Measurements from ENCODE around the gene CCNDBP1. TPM values are rescaled to one million over a fixed set of nuclear protein-coding genes. Genes with fewer than 3 reads are reported as not detected.

Gene CCNDBP1
- total RNA-seq, 1 donor from 2014 or later, result 44.1 TPM

- Mint-ChIP-seq H3K4me1 (ENCODE audit: low read depth) (peaks cover 6% of the 10 kb centered on the region), H3K9me3 (ENCODE audit: low read depth) (no peaks in the 10 kb centered on the region), H3K27ac (peak overlapping the region; percentile 94), H3K36me3 (ENCODE audit: insufficient read depth) (peaks cover 4% of the 10 kb centered on the region), H3K4me3 (ENCODE audit: low read depth) (peak overlapping the region; percentile 84), H3K27me3 (no peaks in the 10 kb centered on the region)
- DNase-seq (ENCODE audit: low spot score, unreplicated experiment), result no peak
- no peak for TF ChIP-seq CTCF (IDR thresholded peaks at IDR 0.05; ENCODE audit: unreplicated experiment)
These were observed 775 bp downstream of the CCNDBP1 start for GRCh38 chr15:43186003-43186353.

- H3K4me3 Mint-ChIP-seq (ENCODE audit: low read depth), result peak overlapping the region; percentile 56
- H3K9me3 Mint-ChIP-seq (ENCODE audit: low read depth), result no peaks in the 10 kb centered on the region
- no peak overlapping the region for H3K27ac Mint-ChIP-seq
- peaks cover 6% of the 10 kb centered on the region for H3K4me1 Mint-ChIP-seq (ENCODE audit: low read depth)
- peaks cover 7% of the 10 kb centered on the region for H3K36me3 Mint-ChIP-seq (ENCODE audit: insufficient read depth)
- peak; percentile 68 for TF ChIP-seq CTCF (IDR thresholded peaks at IDR 0.05; ENCODE audit: unreplicated experiment)
- no peak for DNase-seq (ENCODE audit: low spot score, unreplicated experiment)
- H3K27me3 Mint-ChIP-seq, result no peaks in the 10 kb centered on the region
These were observed 2.4 kb downstream of the CCNDBP1 start for GRCh38 chr15:43187544-43188155.

GRCh38 chr15:43189296-43189695 lies 4.1 kb downstream of the CCNDBP1 start:
- no peak for DNase-seq (ENCODE audit: low spot score, unreplicated experiment)
- H3K27ac Mint-ChIP-seq, result no peak overlapping the region
- H3K36me3 Mint-ChIP-seq (ENCODE audit: insufficient read depth), result peaks cover 6% of the 10 kb centered on the region
- H3K4me1 Mint-ChIP-seq (ENCODE audit: low read depth), result peaks cover 6% of the 10 kb centered on the region
- H3K9me3 Mint-ChIP-seq (ENCODE audit: low read depth), result no peaks in the 10 kb centered on the region
- TF ChIP-seq CTCF (IDR thresholded peaks at IDR 0.05; ENCODE audit: unreplicated experiment), result no peak
- no peak overlapping the region for H3K4me3 Mint-ChIP-seq (ENCODE audit: low read depth)
- H3K27me3 Mint-ChIP-seq, result no peaks in the 10 kb centered on the region

GRCh38 chr15:43190178-43190577 lies 5.0 kb downstream of the CCNDBP1 start:
- Mint-ChIP-seq H3K4me1 (ENCODE audit: low read depth) (peaks cover 6% of the 10 kb centered on the region), H3K4me3 (ENCODE audit: low read depth) (no peak overlapping the region), H3K27me3 (no peaks in the 10 kb centered on the region)

GRCh38 chr15:43193710-43194109 lies 8.5 kb downstream of the CCNDBP1 start:
- no peak overlapping the region for H3K27ac Mint-ChIP-seq
- H3K9me3 Mint-ChIP-seq (ENCODE audit: low read depth), result peaks cover 8% of the 10 kb centered on the region
- peaks cover 26% of the 10 kb centered on the region for H3K36me3 Mint-ChIP-seq (ENCODE audit: insufficient read depth)
- H3K27me3 Mint-ChIP-seq, result no peaks in the 10 kb centered on the region
- TF ChIP-seq CTCF (IDR thresholded peaks at IDR 0.05; ENCODE audit: unreplicated experiment), result no peak
- no peak for DNase-seq (ENCODE audit: low spot score, unreplicated experiment)
- no peak overlapping the region for H3K4me3 Mint-ChIP-seq (ENCODE audit: low read depth)
- no peaks in the 10 kb centered on the region for H3K4me1 Mint-ChIP-seq (ENCODE audit: low read depth)

More at GRCh38 chr15:43190178-43190577, 5.0 kb downstream of the CCNDBP1 start:
- Mint-ChIP-seq H3K36me3 (ENCODE audit: insufficient read depth) (peaks cover 8% of the 10 kb centered on the region), H3K27ac (no peak overlapping the region), H3K9me3 (ENCODE audit: low read depth) (no peaks in the 10 kb centered on the region)
- no peak for TF ChIP-seq CTCF (IDR thresholded peaks at IDR 0.05; ENCODE audit: unreplicated experiment)
- DNase-seq (ENCODE audit: low spot score, unreplicated experiment), result no peak
